Type B pancreatic cell (in vitro differentiated cells): ENCODE measurements around the gene PLCD3. TPM values are rescaled to one million over a fixed set of nuclear protein-coding genes. Genes with fewer than 3 reads are reported as not detected.
A peak's percentile ranks its signal among the peaks of the same experiment; 100 is the strongest.

Source experiments
- DNase-seq: peaks from one replicate; pipeline ENCODE4 v3.0.0; 2021; ENCODE audit warnings: mixed read lengths; ENCODE audit not compliant: unreplicated experiment; ENCODE audit errors: extremely low spot score
- H3K27ac Mint-ChIP-seq: 2 replicates; pipeline ENCODE4 v1.8.0; 2021; ENCODE audit warnings: mild to moderate bottlenecking, mixed read lengths
- H3K27me3 Mint-ChIP-seq: 2 replicates; pipeline ENCODE4 v1.8.0; 2021; ENCODE audit warnings: mixed read lengths
- H3K36me3 Mint-ChIP-seq: 2 replicates; pipeline ENCODE4 v1.8.0; 2021; ENCODE audit warnings: mixed read lengths
- H3K4me1 Mint-ChIP-seq: one replicate; pipeline ENCODE4 v1.8.0; 2021; ENCODE audit warnings: mixed read lengths; ENCODE audit not compliant: unreplicated experiment
- H3K4me3 Mint-ChIP-seq: 2 replicates; pipeline ENCODE4 v1.8.0; 2021; ENCODE audit warnings: mild to moderate bottlenecking, mixed read lengths
- H3K9me3 Mint-ChIP-seq: 2 replicates; pipeline ENCODE4 v1.8.0; 2021; ENCODE audit warnings: mixed read lengths
- CTCF ChIP-seq: fragments of 200-600 bp; sonication (generic); conservative IDR thresholded peaks from 2 replicates; pipeline ENCODE4 v1.5.0; 2021; ENCODE audit warnings: antibody characterized with exemption, mild to moderate bottlenecking
- total RNA-seq: library from RNA; stranded (reverse); gene quantifications from 2 replicates; pipeline ENCODE4 v1.2.1, GENCODE V29; 2021; ENCODE audit warnings: low replicate concordance

Gene PLCD3
- total RNA-seq, 1 donor from 2014 or later = 45.8 TPM

DNA sequence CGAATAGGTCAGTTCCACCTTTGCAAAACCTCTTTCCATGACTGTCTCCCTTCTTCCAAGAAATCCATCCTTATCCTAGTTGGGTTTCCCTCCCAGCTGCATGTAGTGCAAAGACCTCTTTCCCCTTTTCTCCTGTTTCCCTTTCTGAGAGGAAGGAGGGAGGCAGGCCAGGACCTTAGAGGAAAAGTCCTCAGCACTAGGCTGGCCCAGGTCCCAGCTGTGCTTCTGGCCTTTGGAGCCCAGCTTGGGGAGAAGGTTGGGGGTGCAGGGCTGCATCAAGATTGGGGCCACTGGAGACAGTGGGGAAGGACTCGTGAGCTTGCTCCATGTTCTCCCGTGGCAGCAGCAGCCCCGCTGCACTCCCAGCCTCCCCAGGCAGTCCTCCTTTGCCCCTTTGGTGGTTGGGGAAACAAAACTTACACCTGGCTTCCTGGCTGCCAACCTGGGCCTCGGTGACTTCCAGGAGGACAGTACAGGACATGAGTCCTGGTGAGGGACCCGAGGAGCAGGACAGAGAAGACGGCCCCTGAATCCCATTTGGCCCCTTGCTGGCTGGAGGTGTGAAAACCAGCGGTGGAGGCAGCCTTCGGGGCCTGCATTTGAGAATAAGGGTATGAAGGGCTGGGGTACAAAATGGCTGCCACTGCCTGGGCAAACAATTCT lies 29.8 kb upstream of the PLCD3 start:
- no peak for DNase-seq
- TF ChIP-seq CTCF = no peak
- H3K27me3 Mint-ChIP-seq = no peaks in the 10 kb centered on the region
- H3K27ac Mint-ChIP-seq = peak overlapping the region; percentile 99
- H3K4me1 Mint-ChIP-seq = peaks cover 20% of the 10 kb centered on the region
- peaks cover 20% of the 10 kb centered on the region for H3K36me3 Mint-ChIP-seq
- no peaks in the 10 kb centered on the region for H3K9me3 Mint-ChIP-seq
- H3K4me3 Mint-ChIP-seq = peak overlapping the region; percentile 95

DNA sequence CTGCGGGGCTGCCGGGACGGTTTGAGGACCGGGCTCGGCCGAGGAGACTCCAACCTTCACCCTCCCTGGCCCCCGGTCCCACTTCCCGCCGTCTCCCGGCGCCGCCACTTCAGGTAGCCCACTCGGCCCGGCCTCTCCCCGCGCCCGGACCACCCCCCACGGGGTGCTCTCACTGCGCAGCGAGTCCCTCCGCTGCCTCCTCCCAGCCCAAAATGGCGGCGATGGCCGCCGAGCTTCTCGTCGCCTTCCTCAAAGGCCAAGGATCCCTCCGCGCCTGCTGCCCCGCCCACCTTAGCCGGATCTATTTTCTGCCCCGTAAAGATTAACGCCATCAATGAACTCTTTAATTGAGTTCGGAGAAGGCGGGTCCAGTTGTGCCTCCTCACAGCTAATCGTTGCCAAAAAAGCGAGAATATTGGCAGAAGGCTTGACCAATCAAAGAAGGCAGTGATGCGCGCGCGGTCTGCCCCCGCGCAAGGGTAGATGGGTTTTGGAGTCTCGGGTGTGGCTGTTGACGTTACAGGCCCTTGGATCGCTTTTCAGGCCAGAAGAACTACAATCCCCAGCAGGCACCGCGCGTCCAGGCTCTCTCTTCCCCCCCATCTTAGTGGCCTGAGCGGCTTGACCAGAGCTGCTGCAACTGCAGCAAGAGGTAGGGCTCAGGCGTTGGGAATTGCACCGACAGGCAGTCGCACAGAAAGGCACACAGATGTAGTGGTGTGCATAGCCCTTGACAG lies 29.1 kb upstream of the PLCD3 start, which contains the start of gene HEXIM2:
Gene HEXIM2, plus strand, starts transcription at position 588 of the 737 bp plus-strand sequence. CDS start 919 bp downstream, outside the sequence.
- Mint-ChIP-seq H3K4me1 (peaks cover 20% of the 10 kb centered on the region), H3K4me3 (peak within 1 kb of the TSS; percentile 95), H3K36me3 (peaks cover 19% of the 10 kb centered on the region), H3K27me3 (no peaks in the 10 kb centered on the region), H3K27ac (peak within 1 kb of the TSS; percentile 99), H3K9me3 (no peaks in the 10 kb centered on the region)
- DNase-seq = peak; percentile 97
- TF ChIP-seq CTCF = no peak

DNA sequence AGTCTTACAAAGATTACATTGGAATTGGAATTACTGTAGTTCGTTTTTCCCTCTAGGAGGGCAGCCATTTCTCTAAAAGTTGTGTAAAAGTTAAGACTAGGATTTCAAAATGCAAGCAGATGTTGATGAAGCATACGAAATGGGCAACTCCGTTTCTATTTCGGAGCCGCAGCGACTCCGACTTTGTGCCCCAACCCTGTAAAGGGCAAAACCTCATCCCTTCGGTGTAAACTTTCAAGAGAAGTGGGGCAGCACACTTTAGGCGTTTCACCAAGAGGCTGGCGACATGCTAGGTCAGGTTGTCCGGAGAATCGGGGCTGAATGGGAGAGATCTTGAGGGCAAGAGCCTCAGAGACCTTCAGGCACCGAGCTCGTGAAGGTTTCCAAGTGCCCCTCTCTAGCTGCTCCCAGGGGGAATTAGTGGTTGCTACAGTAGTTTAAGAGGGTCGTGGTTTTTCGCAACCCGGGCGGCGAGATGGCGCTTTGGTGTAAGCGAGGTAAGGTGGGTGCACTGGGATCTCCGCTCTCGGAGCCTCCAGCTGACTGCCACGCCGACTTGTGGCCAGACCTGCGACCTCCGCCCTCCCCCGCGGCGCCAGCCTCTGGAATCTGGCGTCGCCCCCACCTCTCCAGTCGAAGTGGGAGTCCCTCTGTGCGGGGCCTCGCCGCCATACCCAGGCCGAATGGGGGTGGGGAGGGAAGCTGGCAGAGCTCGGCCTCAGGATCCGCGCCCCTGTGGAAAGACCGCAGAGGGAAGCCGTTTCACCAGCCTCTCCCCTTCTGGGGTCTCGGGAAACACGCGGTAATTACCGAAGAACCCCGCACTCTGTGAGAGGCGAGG lies 28.4 kb upstream of the PLCD3 start:
- H3K36me3 Mint-ChIP-seq = peaks cover 20% of the 10 kb centered on the region
- TF ChIP-seq CTCF = peak; percentile 47
- peaks cover 26% of the 10 kb centered on the region for H3K4me1 Mint-ChIP-seq
- no peaks in the 10 kb centered on the region for H3K27me3 Mint-ChIP-seq
- H3K4me3 Mint-ChIP-seq = peak overlapping the region; percentile 95
- peak; percentile 87 for DNase-seq
- H3K27ac Mint-ChIP-seq = peak overlapping the region; percentile 99
- no peaks in the 10 kb centered on the region for H3K9me3 Mint-ChIP-seq

- Mint-ChIP-seq H3K27ac (peak overlapping the region; percentile 83), H3K4me1 (peaks cover 31% of the 10 kb centered on the region), H3K9me3 (no peaks in the 10 kb centered on the region), H3K27me3 (no peaks in the 10 kb centered on the region), H3K36me3 (peaks cover 9% of the 10 kb centered on the region), H3K4me3 (peak overlapping the region; percentile 44)
- no peak for DNase-seq
- TF ChIP-seq CTCF = no peak
Observed at GRCh38 chr17:45156242-45156641, 23.9 kb upstream of the PLCD3 start.

GRCh38 chr17:45155483-45155882 lies 23.2 kb upstream of the PLCD3 start:
- DNase-seq = no peak
- H3K27ac Mint-ChIP-seq = peak overlapping the region; percentile 83
- no peaks in the 10 kb centered on the region for H3K27me3 Mint-ChIP-seq
- TF ChIP-seq CTCF = no peak
- H3K9me3 Mint-ChIP-seq = no peaks in the 10 kb centered on the region
- H3K4me3 Mint-ChIP-seq = peak overlapping the region; percentile 74
- peaks cover 9% of the 10 kb centered on the region for H3K36me3 Mint-ChIP-seq
- H3K4me1 Mint-ChIP-seq = peaks cover 36% of the 10 kb centered on the region
